DND-41 (cell line): ENCODE measurements around the gene SCN5A.

ENCODE experiments used
- ATAC-seq: fragments of 200-7000 bp; cut with Tn5 transposase; 3 replicates; pipeline ENCODE4 v1.9.1; 2021; ENCODE audit warnings: low read depth; ENCODE audit not compliant: insufficient read depth
- DNase-seq: peaks from one replicate; pipeline ENCODE4 v3.0.0-alpha.2; 2020
- H2AFZ ChIP-seq: 2 replicates; pipeline ENCODE4 v1.6.0; 2012; ENCODE audit warnings: low read depth, low read length
- H3K27ac ChIP-seq: 2 replicates; pipeline ENCODE4 v1.5.1; 2012; ENCODE audit warnings: low read length, inconsistent platforms
- H3K27me3 ChIP-seq: fragments of 200-600 bp; sonication (generic); 2 replicates; pipeline ENCODE4 v1.6.0; 2012; ENCODE audit warnings: low read length, mild to moderate bottlenecking, inconsistent platforms; ENCODE audit not compliant: insufficient read depth, poor library complexity
- H3K36me3 ChIP-seq: 2 replicates; pipeline ENCODE4 v1.5.1; 2012; ENCODE audit warnings: low read length, inconsistent platforms; ENCODE audit not compliant: insufficient read depth
- H3K4me1 ChIP-seq: 2 replicates; pipeline ENCODE4 v1.5.1; 2012; ENCODE audit warnings: mild to moderate bottlenecking, low read length; ENCODE audit not compliant: insufficient read depth
- H3K4me2 ChIP-seq: 2 replicates; pipeline ENCODE4 v1.6.0; 2012; ENCODE audit warnings: mild to moderate bottlenecking, moderate library complexity, low read length, inconsistent platforms; ENCODE audit not compliant: insufficient read depth
- H3K4me3 ChIP-seq, 2 experiments: fragments of 200-600 bp in 1 of 2; shearing (Covaris generic) in 1 of 2; 2 replicates each; pipeline ENCODE4 v1.5.1; 2012 to 2016; ENCODE audit warnings: inconsistent platforms in 2 of 2, low read length in 2 of 2, mild to moderate bottlenecking in 2 of 2, low read depth in 1 of 2, moderate library complexity in 1 of 2
- H3K79me2 ChIP-seq: 2 replicates; pipeline ENCODE4 v1.6.0; 2012; ENCODE audit warnings: low read length, inconsistent platforms; ENCODE audit not compliant: insufficient read depth
- H3K9ac ChIP-seq: 2 replicates; pipeline ENCODE4 v1.6.0; 2012; ENCODE audit warnings: low read depth, mild to moderate bottlenecking, inconsistent platforms, low read length, moderate library complexity
- H3K9me3 ChIP-seq: 2 replicates; pipeline ENCODE4 v1.5.1; 2012; ENCODE audit warnings: low read length, moderate library complexity, mild to moderate bottlenecking, inconsistent platforms; ENCODE audit not compliant: insufficient read depth, severe bottlenecking
- H4K20me1 ChIP-seq: 2 replicates; pipeline ENCODE4 v1.6.0; 2012; ENCODE audit warnings: low read length; ENCODE audit not compliant: insufficient read depth
- CTCF ChIP-seq: IDR thresholded peaks from 2 replicates; pipeline ENCODE4 v1.5.1; 2012; ENCODE audit warnings: borderline replicate concordance, low read length, moderate library complexity, mild to moderate bottlenecking; ENCODE audit not compliant: poor library complexity, severe bottlenecking; ENCODE audit errors: extremely low read depth
- EZH2 ChIP-seq: IDR thresholded peaks from 3 replicates; pipeline ENCODE4 v1.6.1; 2012; ENCODE audit warnings: borderline replicate concordance, low read depth, mild to moderate bottlenecking, moderate library complexity, low read length, inconsistent platforms; ENCODE audit not compliant: severe bottlenecking

SCN5A gene

GRCh38 chr3:38610436-38610835, 39.1 kb downstream of the SCN5A start:
- no peaks in the 10 kb centered on the region for H3K9me3 ChIP-seq
- TF ChIP-seq EZH2, result no peak
- TF ChIP-seq CTCF, result no peak
- no peak overlapping the region for H3K9ac ChIP-seq
- H3K4me3 ChIP-seq, result no peak overlapping the region
- no peak overlapping the region for H3K4me2 ChIP-seq
- H3K36me3 ChIP-seq, result no peaks in the 10 kb centered on the region
- DNase-seq (no peak), ATAC-seq (no peak)
- H3K4me1 ChIP-seq, result no peaks in the 10 kb centered on the region
- H3K27me3 ChIP-seq, result no peaks in the 10 kb centered on the region
- no peaks in the 10 kb centered on the region for H4K20me1 ChIP-seq
- no peaks in the 10 kb centered on the region for H3K79me2 ChIP-seq
- no peak overlapping the region for H3K27ac ChIP-seq
- H2AFZ ChIP-seq, result no peak overlapping the region

GRCh38 chr3:38609386-38610111, 39.9 kb downstream of the SCN5A start:
- no peak overlapping the region for H3K4me3 ChIP-seq
- ATAC-seq (no peak), DNase-seq (no peak)
- no peaks in the 10 kb centered on the region for H4K20me1 ChIP-seq
- no peak overlapping the region for H3K27ac ChIP-seq
- H3K9ac ChIP-seq, result no peak overlapping the region
- no peaks in the 10 kb centered on the region for H3K79me2 ChIP-seq
- H3K27me3 ChIP-seq, result no peaks in the 10 kb centered on the region
- H3K4me2 ChIP-seq, result no peak overlapping the region
- no peaks in the 10 kb centered on the region for H3K4me1 ChIP-seq
- TF ChIP-seq CTCF (no peak), EZH2 (no peak)
- H3K36me3 ChIP-seq, result no peaks in the 10 kb centered on the region
- no peaks in the 10 kb centered on the region for H3K9me3 ChIP-seq
- H2AFZ ChIP-seq, result no peak overlapping the region

- no peak overlapping the region for H3K4me2 ChIP-seq
- H4K20me1 ChIP-seq, result no peaks in the 10 kb centered on the region
- DNase-seq (no peak), ATAC-seq (no peak)
- H2AFZ ChIP-seq, result no peak overlapping the region
- no peak overlapping the region for H3K27ac ChIP-seq
- TF ChIP-seq EZH2, result no peak
- TF ChIP-seq CTCF, result no peak
- no peaks in the 10 kb centered on the region for H3K27me3 ChIP-seq
- no peaks in the 10 kb centered on the region for H3K4me1 ChIP-seq
- H3K4me3 ChIP-seq, result no peak overlapping the region
- no peak overlapping the region for H3K9ac ChIP-seq
- H3K36me3 ChIP-seq, result no peaks in the 10 kb centered on the region
- no peaks in the 10 kb centered on the region for H3K79me2 ChIP-seq
- H3K9me3 ChIP-seq, result no peaks in the 10 kb centered on the region
Measured at GRCh38 chr3:38608961-38609360, 40.5 kb downstream of the SCN5A start.
